Measurements from ENCODE around the gene DUSP5.
A peak's percentile ranks its signal among the peaks of the same experiment; 100 is the strongest.

The DUSP5 gene

DNA sequence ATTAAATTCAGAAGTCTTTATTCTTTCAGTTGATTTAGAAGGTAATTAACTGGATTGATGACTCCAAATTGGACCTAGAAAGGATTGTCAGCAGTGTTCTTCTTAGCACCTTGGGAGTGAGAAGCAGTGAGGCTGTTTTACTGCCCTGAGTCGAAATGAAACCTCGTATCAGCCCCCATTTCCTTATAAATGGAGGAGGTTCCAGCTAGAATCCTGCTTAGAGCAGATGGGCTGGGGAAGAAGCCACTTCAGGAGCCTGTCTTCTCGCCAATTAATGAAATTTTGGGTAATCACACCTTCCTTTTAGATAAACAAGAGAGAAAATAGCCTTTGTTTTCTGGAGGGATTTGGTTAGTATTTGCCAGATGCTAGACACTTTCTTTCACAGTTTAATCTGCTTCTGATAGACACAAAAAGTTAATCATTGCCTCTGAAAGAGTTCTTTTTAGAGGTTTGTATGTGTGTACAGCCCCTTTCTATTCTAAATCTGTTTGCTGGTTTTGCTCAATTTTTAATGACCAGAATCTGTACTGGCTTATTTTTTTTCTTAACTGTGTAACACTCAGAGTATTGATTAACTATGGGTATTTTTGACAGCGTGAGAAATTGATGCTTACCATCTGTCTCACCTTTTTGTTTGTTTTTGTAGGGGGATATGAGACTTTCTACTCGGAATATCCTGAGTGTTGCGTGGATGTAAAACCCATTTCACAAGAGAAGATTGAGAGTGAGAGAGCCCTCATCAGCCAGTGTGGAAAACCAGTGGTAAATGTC, 4.6 kb downstream of the DUSP5 start:
- no peak for DNase-seq

DNA sequence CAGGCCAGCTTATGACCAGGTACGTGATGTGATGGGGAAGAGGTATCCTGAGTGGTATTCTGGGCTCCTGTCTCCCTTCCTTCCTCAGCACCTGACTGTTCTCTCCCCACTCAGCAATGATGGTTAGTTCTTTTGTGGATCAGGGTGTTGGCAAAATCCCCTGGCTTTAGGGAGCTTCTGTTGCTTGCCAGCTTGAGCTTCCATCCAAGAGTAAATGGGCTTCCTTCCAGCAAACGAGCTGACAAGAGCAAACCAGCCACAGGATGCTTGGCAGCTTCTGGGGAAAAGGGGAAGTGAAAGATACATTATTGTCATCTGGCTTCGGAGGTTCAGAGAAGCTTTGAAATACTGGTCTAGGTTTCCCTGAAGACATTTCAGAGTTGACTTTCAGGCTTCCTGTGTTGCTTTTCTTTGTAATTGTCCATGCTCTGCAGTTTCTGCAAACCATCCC, 5.2 kb downstream of the DUSP5 start:
- DNase-seq = no peak

DNA sequence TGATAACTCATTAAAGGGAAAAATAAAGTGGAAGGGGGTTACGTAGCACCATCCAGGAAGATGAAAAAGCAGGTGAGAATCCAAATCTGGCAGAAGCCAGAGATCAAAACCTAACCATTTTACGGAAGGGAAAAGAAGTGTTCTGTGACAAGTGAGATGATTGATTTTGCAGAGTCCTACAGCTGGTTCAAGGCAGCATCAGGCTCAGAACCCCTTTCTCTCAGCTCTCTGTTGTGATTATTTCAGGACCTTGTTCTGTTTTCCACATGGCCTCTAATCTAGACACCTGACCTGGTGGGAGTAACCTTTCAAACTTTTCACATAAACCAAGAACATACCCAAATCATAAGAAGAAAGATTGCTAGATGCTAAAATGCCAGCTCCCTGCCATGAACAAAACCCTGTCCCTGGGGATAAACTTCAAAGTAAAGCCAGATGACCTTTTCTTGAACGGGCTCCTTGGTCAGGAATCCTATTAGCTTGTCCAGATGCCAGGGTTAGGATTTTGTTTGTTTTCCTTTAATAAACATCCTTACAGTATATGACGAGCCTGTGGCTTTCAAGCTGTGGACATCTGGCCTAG, 5.9 kb downstream of the DUSP5 start:
- DNase-seq = no peak

GRCh38 chr10:110504111-110504735, 6.5 kb downstream of the DUSP5 start:
- no peak for DNase-seq

- no peak for DNase-seq
These were observed 7.5 kb downstream of the DUSP5 start for GRCh38 chr10:110505130-110505770.

DNA sequence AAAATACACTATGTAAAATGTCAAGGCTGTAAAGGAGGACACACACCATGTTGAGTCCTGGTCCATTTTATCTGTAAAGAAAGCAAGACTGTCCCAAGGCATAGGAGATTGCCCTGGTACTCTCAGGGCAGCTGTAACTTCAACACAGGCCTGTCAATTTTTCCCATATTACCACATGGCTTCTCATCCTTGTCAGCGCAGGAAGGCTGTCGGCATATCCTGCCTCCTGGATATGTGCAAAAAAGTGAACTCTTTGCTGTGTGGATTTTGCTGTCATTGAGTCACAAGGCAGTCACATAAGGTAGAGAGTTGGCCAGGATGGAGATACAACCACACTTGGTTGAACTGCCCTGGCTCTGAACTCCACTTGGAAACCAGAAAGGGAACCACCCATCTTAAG, 8.7 kb downstream of the DUSP5 start:
- DNase-seq = no peak

DNA sequence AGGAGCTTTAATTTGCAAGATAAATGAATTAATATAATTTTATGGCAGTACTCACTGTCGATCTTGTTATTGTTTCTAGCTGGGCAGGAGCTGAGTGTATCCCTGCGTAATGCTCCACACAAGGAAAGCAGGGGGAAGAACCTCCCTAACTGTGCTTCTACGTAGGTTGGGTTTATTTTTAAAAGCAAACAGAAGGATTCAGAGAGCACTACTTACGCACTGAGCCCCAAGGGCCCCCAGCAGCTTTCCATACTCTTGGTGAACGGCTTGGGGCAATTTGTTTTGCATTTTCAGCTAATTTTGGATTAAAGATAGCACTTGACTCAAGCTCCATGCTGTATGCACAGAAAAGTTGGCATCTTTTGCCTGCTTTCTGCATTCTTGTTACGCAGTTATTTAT, 9.6 kb downstream of the DUSP5 start:
- no peak for DNase-seq

DNA sequence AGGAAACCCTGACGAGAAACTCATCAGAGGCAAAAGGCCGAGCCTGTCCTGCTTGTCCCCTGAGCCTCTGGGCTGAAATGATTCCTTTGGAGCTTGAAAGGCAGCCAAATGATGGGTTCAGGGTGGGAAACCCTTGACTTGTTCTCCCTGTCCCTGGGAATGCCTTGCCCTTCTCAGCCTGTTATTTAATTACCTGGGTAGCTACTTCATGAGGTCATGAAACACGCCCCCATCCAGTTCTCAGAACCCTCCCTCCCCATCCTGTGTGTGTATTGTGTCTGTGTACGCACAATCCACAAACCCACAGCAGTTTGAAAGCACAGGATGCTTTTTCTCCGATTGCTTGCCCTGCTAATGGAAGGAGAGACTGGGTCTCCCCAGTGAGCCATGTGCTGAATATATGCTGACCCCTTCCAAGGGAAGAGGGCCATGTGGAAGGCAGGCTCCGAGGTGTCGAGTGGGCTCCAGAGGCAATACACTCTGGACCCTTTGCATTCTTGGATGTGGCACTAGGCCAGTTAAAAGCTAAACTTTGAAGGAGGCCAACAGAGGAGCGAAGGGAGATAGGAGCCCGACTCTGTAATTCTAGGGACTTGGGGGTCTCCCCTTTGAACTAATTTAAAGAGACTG, 10.6 kb downstream of the DUSP5 start:
- DNase-seq = no peak

- DNase-seq = no peak
These were observed 11.3 kb downstream of the DUSP5 start for GRCh38 chr10:110508806-110509544.

DNA sequence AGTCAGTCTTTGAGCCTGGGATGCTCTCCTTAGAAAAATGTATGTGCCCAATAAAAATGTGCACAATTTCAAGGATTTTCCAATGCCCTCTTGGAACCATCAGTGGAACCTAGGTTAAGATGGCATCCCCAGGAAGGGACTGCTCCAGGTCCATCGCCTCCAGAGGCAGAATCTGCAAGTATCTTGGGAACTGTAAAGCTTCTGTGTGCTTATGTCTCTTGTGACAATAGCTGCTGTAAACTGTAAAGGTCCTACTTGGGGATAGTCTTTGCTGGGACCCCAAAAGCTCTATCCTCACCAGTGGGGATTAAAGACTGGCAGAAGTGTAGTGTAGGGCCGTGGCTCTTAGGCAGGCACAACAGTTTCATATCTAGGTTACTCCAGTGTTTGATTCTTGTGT, 11.9 kb downstream of the DUSP5 start:
- DNase-seq = no peak

DNA sequence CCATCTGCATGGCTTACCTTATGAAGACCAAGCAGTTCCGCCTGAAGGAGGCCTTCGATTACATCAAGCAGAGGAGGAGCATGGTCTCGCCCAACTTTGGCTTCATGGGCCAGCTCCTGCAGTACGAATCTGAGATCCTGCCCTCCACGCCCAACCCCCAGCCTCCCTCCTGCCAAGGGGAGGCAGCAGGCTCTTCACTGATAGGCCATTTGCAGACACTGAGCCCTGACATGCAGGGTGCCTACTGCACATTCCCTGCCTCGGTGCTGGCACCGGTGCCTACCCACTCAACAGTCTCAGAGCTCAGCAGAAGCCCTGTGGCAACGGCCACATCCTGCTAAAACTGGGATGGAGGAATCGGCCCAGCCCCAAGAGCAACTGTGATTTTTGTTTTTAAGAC, 12.4 kb downstream of the DUSP5 start:
- no peak for DNase-seq

DNA sequence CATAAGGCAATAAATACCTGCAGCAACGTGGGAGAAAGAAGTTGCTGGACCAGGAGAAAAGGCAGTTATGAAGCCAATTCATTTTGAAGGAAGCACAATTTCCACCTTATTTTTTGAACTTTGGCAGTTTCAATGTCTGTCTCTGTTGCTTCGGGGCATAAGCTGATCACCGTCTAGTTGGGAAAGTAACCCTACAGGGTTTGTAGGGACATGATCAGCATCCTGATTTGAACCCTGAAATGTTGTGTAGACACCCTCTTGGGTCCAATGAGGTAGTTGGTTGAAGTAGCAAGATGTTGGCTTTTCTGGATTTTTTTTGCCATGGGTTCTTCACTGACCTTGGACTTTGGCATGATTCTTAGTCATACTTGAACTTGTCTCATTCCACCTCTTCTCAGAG, 13.0 kb downstream of the DUSP5 start:
- DNase-seq = no peak

GRCh38 chr10:110511734-110512449, 14.2 kb downstream of the DUSP5 start:
- DNase-seq = no peak

DNA sequence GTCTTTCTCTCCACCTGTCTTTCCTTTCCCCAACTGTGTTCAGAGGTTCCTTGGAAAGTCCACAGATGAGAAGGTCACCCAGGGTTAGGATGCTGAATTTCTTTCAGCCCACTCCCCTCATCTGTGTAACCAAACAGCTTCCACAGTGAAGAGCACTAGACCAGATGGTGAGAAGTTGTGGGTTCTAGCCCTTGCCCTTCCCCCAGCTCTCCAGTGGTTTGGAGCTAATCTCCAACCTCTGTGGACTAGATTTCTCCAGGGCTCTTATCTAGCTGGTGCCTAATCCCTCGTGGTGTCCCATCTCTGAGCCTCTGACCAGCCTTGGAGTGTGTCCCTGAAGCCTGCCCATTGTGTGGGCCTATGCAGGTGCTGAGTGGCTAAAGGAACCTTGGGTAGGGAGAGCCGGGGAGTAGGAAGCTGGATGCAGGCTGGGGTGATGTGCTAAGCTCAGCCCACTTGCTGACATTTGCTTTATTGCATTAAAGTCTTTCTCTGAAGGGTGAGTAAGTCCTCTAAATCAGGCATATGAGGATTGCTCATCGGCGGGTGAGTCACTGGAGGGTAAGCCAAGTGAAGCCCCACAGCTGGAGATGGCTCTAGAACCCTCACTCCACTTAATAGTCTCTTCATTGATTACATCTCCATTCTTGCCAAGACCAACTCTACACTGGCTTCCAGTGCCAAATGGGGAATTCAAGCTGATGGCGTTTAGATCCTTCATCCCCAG, 14.9 kb downstream of the DUSP5 start:
- peak; percentile 30 to 51 for DNase-seq

DNA sequence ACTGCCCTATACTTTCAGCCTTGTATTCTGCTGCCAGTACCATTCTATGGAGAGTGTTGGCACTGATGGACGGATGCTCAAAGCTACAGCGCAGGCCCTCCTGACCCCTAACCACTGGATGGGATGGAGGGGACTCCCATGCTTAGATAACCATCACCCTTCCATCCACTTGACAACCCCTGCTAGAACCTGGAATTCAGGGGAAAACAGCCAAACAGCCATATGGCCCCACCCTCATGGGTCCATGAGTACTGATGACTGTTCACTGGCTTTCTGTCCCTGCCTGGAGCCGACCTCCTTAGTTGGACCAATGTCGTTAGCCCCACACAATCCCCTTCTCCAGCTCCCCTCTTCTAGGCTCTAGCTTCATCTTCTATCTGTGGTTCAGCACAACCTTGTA, 16.2 kb downstream of the DUSP5 start:
- no peak for DNase-seq

- DNase-seq = no peak
These were observed 17.1 kb downstream of the DUSP5 start for GRCh38 chr10:110514848-110515247.

DNA sequence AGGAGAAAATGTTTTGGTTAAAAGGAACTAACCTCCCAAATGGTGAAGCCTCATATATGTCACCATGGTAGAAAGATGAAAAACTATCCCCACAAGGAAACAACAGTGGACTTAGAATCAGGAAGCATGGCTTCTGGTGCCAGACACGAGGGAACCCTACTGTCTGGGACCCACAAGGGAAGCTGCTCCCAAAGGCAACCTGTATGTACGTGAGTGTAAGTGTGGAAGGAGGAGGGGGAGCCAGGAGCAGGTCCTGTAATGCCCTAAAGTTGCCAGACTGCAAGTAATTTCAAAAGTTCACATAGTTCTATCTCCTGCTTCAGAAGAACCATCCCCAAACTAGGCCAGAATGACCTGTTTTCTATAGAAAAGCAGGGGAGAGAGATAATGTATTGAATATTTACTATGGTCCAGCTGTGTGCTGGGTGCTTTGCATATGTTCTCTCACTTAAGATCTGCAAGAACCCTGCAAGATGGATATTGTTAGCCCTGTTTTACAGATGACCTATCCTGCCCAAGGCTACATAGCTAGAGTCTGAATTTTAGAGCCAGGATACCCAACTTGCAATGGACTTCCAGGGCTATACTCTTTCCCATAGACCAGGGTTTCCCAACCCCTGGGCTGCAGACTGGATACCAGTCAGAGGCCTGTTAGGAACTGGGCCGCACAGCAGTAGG, 19.2 kb downstream of the DUSP5 start:
- no peak for DNase-seq

DNA sequence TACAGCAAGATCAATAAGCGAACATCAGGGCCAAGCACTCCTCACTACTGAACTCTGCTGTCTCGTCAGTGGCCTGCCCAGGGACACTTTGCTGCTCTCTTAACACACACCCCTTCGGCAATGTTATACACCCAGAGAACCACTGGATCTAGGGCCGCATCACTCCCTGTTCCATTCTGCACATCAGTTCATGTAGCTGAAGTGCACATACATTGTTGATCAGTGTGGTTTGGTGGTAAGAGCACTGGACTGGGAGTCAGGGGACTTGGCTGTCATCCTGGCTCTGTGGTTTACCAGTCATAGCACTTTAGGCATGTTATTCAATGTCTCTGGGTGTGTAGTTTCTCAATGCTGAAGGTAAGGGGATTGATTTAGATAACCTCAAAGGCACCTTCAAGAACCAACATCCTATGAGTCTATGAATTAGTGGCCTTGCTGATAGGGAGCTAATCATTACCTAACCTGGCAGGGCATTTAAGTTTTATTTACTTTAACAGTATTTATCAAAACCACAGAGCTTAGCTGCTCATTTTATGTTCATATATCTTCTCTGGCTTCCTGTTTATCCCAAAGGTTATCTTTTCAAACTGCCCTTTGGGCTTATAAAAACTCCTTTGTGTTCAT, 24.8 kb downstream of the DUSP5 start:
- no peak for DNase-seq

- no peak for DNase-seq
These were observed 26.0 kb downstream of the DUSP5 start for GRCh38 chr10:110523736-110524135.
